HepG2 (cell line): ENCODE results near the gene CYP19A1. TPM values are rescaled to one million over a fixed set of nuclear protein-coding genes. Genes with fewer than 3 reads are reported as not detected.

Experiments used
- ATAC-seq: fragments of 200-7000 bp; cut with Tn5 transposase; 3 replicates; pipeline ENCODE4 v1.9.1; 2020; ENCODE audit warnings: mild to moderate bottlenecking, moderate library complexity
- BruUV-seq: library from RNA; stranded (reverse); fragments of 400-500 nt; replicated peaks from 2 replicates; lab custom pipeline; 2021; lab: Mats Ljungman, UMichigan
- CTCF ChIA-PET: fragments of 300-600 bp; formaldehyde crosslinking; extraction: SDS; loops from one replicate; lab custom pipeline; 2021; ENCODE audit warnings: low total read pairs, inconsistent platforms, low intra/inter-chr PET ratio; lab: Yijun Ruan, JAX
- POLR2A ChIA-PET: fragments of 350-600 bp; sonication (Branson Sonifier 250); formaldehyde crosslinking; loops from one replicate; lab custom pipeline; 2020; ENCODE audit warnings: antibody characterized with exemption, inconsistent platforms; lab: Yijun Ruan, JAX
- DNase-seq: peaks from one replicate; pipeline ENCODE4 v3.0.0-alpha.2; 2015; ENCODE audit warnings: low spot score
- FAIRE-seq: peaks from 3 replicates; lab custom pipeline; 2011; peaks lifted over from hg19 to GRCh38; lab: Jason Lieb, UNC
- H2AFZ ChIP-seq: one replicate; pipeline ENCODE4 v1.6.1; 2011; ENCODE audit warnings: low read length, inconsistent platforms
- H3K27ac ChIP-seq: fragments of 300-600 bp; 3 replicates; pipeline ENCODE4 v1.8.0; 2011; ENCODE audit warnings: mixed run types, mild to moderate bottlenecking, mixed read lengths, low read length, inconsistent platforms; ENCODE audit not compliant: insufficient read depth; ENCODE audit errors: extremely low read length
- H3K27me3 ChIP-seq, 2 experiments: fragments of 200-600 bp in 1 of 2; 2 replicates in 1 of 2; 3 replicates in 1 of 2; pipeline versions ENCODE4 v1.6.0 to v1.8.0; 2011; ENCODE audit warnings: low read length in 2 of 2, mild to moderate bottlenecking in 2 of 2, moderate library complexity in 2 of 2, inconsistent platforms in 1 of 2; ENCODE audit not compliant: insufficient read depth in 2 of 2, control insufficient read depth in 1 of 2
- H3K36me3 ChIP-seq, 2 experiments: fragments of 200-600 bp in 1 of 2; replicated peaks in 1 of 2; 2 replicates in 1 of 2; 3 replicates in 1 of 2; pipeline versions ENCODE4 v1.5.1 to v1.8.0; 2011; ENCODE audit warnings: low read length in 2 of 2, inconsistent platforms in 1 of 2; ENCODE audit not compliant: insufficient read depth in 2 of 2, control insufficient read depth in 1 of 2
- H3K4me1 ChIP-seq: 2 replicates; pipeline ENCODE4 v1.5.1; 2012; ENCODE audit warnings: low read length, inconsistent platforms; ENCODE audit not compliant: insufficient read depth
- H3K4me2 ChIP-seq: 2 replicates; pipeline ENCODE4 v1.6.0; 2011; ENCODE audit warnings: low read depth, low read length, inconsistent platforms
- H3K4me3 ChIP-seq, 3 experiments: fragments of 200-600 bp in 1 of 3; sonication (generic), shearing (Covaris generic) in 1 of 3; replicated peaks in 1 of 3; 2 replicates each; pipeline ENCODE4 v1.5.1; 2011 to 2016; ENCODE audit warnings: low read length in 3 of 3, inconsistent platforms in 2 of 3, low read depth in 2 of 3, mild to moderate bottlenecking in 2 of 3, control low read depth in 1 of 3, mixed read lengths in 1 of 3; ENCODE audit not compliant: insufficient read depth in 1 of 3
- H3K79me2 ChIP-seq: one replicate; pipeline ENCODE4 v1.6.1; 2011; ENCODE audit warnings: low read length, inconsistent platforms; ENCODE audit not compliant: insufficient read depth
- H3K9ac ChIP-seq: 2 replicates; pipeline ENCODE4 v1.6.0; 2011; ENCODE audit warnings: mild to moderate bottlenecking, low read depth, low read length, inconsistent platforms; ENCODE audit not compliant: insufficient read depth
- H3K9me3 ChIP-seq: 2 replicates; pipeline ENCODE4 v1.5.1; 2012; ENCODE audit warnings: mild to moderate bottlenecking, low read length
- H4K20me1 ChIP-seq: 2 replicates; pipeline ENCODE4 v1.6.0; 2011; ENCODE audit warnings: inconsistent platforms, mild to moderate bottlenecking, low read length, moderate library complexity; ENCODE audit not compliant: insufficient read depth
- MAFK ChIP-seq, 2 experiments: IDR thresholded peaks in 1 of 2; conservative IDR thresholded peaks in 1 of 2; 2 replicates each; pipeline ENCODE4 v1.6.1; 2011; ENCODE audit warnings: improper control_type of control experiment in 2 of 2, low read length in 2 of 2
- MED13 ChIP-seq: sonication (generic); formaldehyde crosslinking; IDR thresholded peaks from 2 replicates; pipeline ENCODE4 v1.5.0; 2020; ENCODE audit warnings: missing genetic modification reagents
- NFE2L2 ChIP-seq: fragments of 150-350 bp; IDR thresholded peaks from 2 replicates; pipeline ENCODE4 v1.6.1; 2014; ENCODE audit warnings: low read length
- RARA ChIP-seq: IDR thresholded peaks from 2 replicates; pipeline ENCODE4 v1.6.1; 2016; ENCODE audit warnings: missing genetic modification reagents, missing compliant biosample characterization
- TAF1 ChIP-seq: sonication (generic); formaldehyde crosslinking; IDR thresholded peaks from 2 replicates; pipeline ENCODE4 v1.4.0; 2020; ENCODE audit warnings: missing genetic modification reagents
- ZFP36 ChIP-seq: fragments of 150-350 bp; IDR thresholded peaks from 2 replicates; pipeline ENCODE4 v1.6.1; 2018; ENCODE audit warnings: borderline replicate concordance, low read length, low read depth; ENCODE audit not compliant: partially characterized antibody
- ZNF431 ChIP-seq: sonication (generic); formaldehyde crosslinking; IDR thresholded peaks from 2 replicates; pipeline ENCODE4 v1.9.0; 2022; ENCODE audit warnings: missing genetic modification reagents, low read depth, mild to moderate bottlenecking, borderline replicate concordance
- in situ Hi-C: cut with HindIII; loops from 2 replicates; pipeline ENCODE4 v1.10.0; 2017; ENCODE audit warnings: low pct_unique_long_range_greater_than_20kb; ENCODE audit not compliant: extremely low pct_ligation_motif_present
- intact Hi-C: fragments of 100-400 bp; cut with micrococcal nuclease; formaldehyde crosslinking; loops from one replicate; pipeline ENCODE4 v1.10.0; 2022; ENCODE audit not compliant: unreplicated experiment
- polyA plus RNA-seq, 8 experiments: library from polyadenylated mRNA; depleted of rRNA in 3 of 8; stranded (reverse) in 7 of 8; unstranded in 1 of 8; fragments of >200 nt; fragmentation: Illumina TruSeq in 4 of 8; extraction: Trizol in 4 of 8; gene quantifications; 2 replicates each; pipeline versions ENCODE4 v1.2.1 to v1.2.3, GENCODE V29; 2011 to 2016; ENCODE audit warnings: low read depth in 4 of 8, missing spikeins in 1 of 8, mixed read lengths in 1 of 8; ENCODE audit not compliant: insufficient read depth in 1 of 8
- total RNA-seq, 5 experiments: library from RNA; depleted of rRNA; stranded (reverse); fragments of >200 nt; fragmentation: Illumina TruSeq; extraction: Trizol; gene quantifications; 2 replicates each; pipeline ENCODE4 v1.2.3, GENCODE V29; 2016; ENCODE audit warnings: low read depth in 1 of 5
- TF ChIP-seq, protein P1 (sequence below): sonication (generic); formaldehyde crosslinking; IDR thresholded peaks from 2 replicates; pipeline ENCODE4 v1.4.0; 2020; ENCODE audit warnings: low read depth, missing genetic modification reagents

CYP19A1 gene
- total and polyA plus RNA-seq, 2 of the 13 experiments (the other 11 are each of a cell fraction or from before 2014, with no cell fraction given), result 10.9 to 23.0 TPM

- H3K4me2 ChIP-seq, result no peak overlapping the region
- no peak for FAIRE-seq
- ATAC-seq, result no peak
- no peak for DNase-seq
- H3K36me3 ChIP-seq, result no peaks in the 10 kb centered on the region
- intact Hi-C loops (loop anchor here (10.0 kb wide), 1 partner anchor 116 kb away; no protein-coding TSS in a partner anchor), in situ Hi-C loops (no loop called here)
- H3K4me1 ChIP-seq, result no peaks in the 10 kb centered on the region
- no peak overlapping the region for H3K27ac ChIP-seq
- H2AFZ ChIP-seq, result no peak overlapping the region
- no peaks in the 10 kb centered on the region for H3K27me3 ChIP-seq
- H3K4me3 ChIP-seq, result no peak overlapping the region
- TF ChIP-seq MED13 (CRISPR knock-in tag) (no peak), ZFP36 (no peak), NFE2L2 (peak; percentile 82), MAFK (conservative IDR thresholded peaks at IDR 0.05 in 1 of 2, IDR thresholded peaks at IDR 0.05 in 1 of 2; ENCODE audit: low read length in 2 of 2) (peak in 1 of 2 experiments; percentile 5; a peak in 1 of 4 replicates), ZNF431 (CRISPR knock-in tag) (no peak), TAF1 (CRISPR knock-in tag) (no peak), RARA (no peak)
- TF ChIP-seq, protein P1, sequence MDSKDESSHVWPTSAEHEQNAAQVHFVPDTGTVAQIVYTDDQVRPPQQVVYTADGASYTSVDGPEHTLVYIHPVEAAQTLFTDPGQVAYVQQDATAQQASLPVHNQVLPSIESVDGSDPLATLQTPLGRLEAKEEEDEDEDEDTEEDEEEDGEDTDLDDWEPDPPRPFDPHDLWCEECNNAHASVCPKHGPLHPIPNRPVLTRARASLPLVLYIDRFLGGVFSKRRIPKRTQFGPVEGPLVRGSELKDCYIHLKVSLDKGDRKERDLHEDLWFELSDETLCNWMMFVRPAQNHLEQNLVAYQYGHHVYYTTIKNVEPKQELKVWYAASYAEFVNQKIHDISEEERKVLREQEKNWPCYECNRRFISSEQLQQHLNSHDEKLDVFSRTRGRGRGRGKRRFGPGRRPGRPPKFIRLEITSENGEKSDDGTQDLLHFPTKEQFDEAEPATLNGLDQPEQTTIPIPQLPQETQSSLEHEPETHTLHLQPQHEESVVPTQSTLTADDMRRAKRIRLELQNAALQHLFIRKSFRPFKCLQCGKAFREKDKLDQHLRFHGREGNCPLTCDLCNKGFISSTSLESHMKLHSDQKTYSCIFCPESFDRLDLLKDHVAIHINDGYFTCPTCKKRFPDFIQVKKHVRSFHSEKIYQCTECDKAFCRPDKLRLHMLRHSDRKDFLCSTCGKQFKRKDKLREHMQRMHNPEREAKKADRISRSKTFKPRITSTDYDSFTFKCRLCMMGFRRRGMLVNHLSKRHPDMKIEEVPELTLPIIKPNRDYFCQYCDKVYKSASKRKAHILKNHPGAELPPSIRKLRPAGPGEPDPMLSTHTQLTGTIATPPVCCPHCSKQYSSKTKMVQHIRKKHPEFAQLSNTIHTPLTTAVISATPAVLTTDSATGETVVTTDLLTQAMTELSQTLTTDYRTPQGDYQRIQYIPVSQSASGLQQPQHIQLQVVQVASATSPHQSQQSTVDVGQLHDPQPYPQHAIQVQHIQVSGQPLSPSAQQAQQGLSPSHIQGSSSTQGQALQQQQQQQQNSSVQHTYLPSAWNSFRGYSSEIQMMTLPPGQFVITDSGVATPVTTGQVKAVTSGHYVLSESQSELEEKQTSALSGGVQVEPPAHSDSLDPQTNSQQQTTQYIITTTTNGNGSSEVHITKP (CRISPR knock-in tag), result no peak
- H4K20me1 ChIP-seq, result 0 out of 2 replicates have a peak, but pooled peaks cover 3% of the 10 kb centered on the region
- H3K79me2 ChIP-seq, result no peaks in the 10 kb centered on the region
- no peaks in the 10 kb centered on the region for H3K9me3 ChIP-seq
- ChIA-PET POLR2A (no interaction called here), CTCF (interaction anchor here (1.1 kb wide), 1 partner anchor 23 kb away, joined by 3 read pairs; no protein-coding TSS in a partner anchor)
- H3K9ac ChIP-seq, result no peak overlapping the region
- no TSS peak for BruUV-seq
These were observed 169.7 kb downstream of the CYP19A1 start for GRCh38 chr15:51168700-51169099.
